ENCODE data around the gene GPR139.

- TF ChIP-seq POLR2AphosphoS5 (IDR thresholded peaks at IDR 0.05; ENCODE audit: low read depth, low read length) (no peak), POLR2A (IDR thresholded peaks at IDR 0.05; ENCODE audit: low read depth, low read length) (no peak), TAF1 (IDR thresholded peaks at IDR 0.05; ENCODE audit: low read depth, low read length) (no peak), SPI1 (IDR thresholded peaks at IDR 0.05; ENCODE audit: low read depth, low read length) (no peak), POU2F2 (IDR thresholded peaks at IDR 0.05; ENCODE audit: low read depth, low read length) (no peak)
Measured at GRCh38 chr16:19984135-19984534, 89.6 kb downstream of the GPR139 start.
